GM21723 (cell line): ENCODE results near the gene ZNF837.
"Not testable (repeated sequence)": the region's sequence is repeated elsewhere in the genome, so short reads cannot be mapped to it uniquely, and the experiment has no call there.

Experiments
- ATAC-seq: cut with Tn5 transposase; IDR thresholded peaks from one replicate; pipeline ENCODE4 v1.9.1; 2021; ENCODE audit warnings: mild to moderate bottlenecking, moderate library complexity; ENCODE audit not compliant: unreplicated experiment

ZNF837 gene

DNA sequence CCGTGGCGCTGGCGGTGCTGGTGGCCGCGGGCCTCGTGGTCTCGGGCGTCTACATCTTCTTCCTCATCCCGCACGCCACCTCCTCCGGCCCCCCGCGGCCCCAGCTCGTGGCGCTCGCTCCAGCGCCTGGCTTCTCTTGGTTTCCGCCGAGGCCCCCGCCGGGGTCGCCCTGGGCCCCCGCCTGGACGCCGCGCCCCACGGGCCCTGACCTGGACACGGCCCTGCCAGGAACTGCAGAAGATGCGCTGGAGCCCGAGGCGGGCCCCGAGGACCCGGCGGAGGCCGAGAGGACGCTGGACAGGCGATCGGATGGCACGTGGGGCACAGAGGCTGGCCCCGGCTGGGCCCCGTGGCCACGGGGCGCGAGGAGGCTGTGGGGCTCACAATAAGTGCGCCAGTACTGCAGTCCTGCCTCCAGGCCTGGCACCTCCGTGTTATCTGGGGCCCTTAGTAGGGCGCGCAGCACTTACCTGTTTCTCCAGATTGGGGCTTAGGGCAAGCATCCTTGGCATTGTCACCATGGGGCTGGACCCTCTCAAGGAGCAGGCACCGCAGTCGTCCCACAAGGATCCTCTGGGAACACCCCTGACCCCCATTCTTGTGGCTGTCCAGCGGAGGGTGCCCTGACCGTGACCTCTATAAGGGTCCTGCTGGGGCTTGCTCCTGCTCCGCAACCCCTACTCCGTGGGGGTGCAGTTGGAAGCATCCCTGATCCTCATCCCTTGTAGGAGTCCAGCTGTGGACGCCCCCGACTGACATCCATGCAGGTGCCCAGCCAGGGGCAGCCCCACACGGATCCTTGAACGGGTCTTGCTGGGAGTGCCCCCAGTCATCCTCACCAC lies 16.1 kb upstream of the ZNF837 start:
- no peak for ATAC-seq

DNA sequence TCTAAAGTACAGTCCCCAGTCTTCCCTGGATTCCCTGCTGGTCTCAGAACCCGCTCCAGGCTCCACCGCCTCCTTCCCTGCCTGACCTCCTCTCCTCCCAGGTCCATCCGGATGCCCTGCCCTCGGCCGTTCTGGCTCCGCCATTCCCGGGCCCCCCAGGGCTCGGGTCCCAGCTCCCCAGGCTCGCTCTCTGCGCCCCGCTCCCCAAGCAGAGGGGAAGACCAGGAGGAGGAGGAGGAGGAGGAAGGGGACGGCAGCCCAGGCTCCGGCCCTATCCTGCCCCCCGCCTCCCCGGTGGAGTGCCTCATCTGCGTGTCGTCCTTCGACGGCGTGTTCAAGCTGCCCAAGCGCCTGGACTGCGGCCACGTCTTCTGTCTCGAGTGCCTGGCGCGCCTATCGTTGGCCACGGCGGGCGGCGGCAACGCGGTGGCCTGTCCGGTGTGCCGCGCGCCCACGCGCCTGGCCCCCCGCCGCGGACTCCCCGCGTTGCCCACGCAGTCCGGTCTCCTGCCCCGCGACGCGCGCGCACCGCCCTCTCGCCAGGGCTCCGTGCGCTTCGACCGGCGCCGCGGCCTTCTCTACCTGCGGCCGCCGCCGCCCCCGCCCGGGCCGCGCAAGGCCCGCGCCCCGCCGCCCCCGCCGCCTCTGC lies 15.3 kb upstream of the ZNF837 start:
- ATAC-seq: no peak

DNA sequence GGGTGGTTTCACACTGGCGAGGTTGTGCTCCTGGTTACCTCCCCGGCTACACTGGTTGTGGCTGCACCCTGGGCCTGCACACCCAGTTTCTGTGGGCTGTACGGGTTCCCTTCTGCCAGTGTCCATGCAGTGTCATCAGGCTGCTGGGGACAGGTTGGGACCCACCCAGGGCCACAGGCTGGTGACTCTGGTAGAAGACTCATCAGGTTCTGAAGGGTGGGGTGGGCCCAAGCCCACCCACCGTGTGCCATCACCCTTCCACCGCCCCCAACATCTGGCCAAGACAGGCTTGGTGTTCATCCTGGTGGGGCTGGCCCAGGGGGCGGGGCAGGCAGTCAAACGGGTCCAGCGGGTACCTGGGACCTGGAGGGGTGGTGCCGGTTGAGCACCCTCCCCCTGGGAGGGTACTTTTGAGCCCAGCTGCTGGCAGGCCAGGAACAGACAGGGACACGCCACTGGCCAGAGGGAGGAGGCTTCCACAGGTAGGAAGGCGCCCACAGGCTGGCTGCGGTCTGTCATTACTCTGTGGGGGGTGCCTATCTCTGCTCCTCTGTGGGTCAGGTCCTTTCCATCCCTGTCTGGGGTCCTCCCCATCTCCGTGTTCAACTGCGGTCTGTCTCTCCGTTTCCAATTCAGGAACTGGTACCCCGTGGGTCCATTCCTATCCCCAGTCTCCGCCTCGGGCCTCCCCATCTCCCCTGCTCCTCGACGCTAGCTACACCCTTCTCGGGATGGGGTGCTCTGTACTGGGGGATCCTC lies 14.6 kb upstream of the ZNF837 start, which contains the start of gene RNF225:
Gene RNF225, plus strand, starts transcription at position 437 of the 759 bp plus-strand sequence. CDS start 434 bp downstream, outside the sequence.
- ATAC-seq: no peak

- no peak for ATAC-seq
Observed at GRCh38 chr19:58394821-58395219, 14.0 kb upstream of the ZNF837 start.

GRCh38 chr19:58393725-58394033 lies 12.8 kb upstream of the ZNF837 start:
- ATAC-seq: no peak

DNA sequence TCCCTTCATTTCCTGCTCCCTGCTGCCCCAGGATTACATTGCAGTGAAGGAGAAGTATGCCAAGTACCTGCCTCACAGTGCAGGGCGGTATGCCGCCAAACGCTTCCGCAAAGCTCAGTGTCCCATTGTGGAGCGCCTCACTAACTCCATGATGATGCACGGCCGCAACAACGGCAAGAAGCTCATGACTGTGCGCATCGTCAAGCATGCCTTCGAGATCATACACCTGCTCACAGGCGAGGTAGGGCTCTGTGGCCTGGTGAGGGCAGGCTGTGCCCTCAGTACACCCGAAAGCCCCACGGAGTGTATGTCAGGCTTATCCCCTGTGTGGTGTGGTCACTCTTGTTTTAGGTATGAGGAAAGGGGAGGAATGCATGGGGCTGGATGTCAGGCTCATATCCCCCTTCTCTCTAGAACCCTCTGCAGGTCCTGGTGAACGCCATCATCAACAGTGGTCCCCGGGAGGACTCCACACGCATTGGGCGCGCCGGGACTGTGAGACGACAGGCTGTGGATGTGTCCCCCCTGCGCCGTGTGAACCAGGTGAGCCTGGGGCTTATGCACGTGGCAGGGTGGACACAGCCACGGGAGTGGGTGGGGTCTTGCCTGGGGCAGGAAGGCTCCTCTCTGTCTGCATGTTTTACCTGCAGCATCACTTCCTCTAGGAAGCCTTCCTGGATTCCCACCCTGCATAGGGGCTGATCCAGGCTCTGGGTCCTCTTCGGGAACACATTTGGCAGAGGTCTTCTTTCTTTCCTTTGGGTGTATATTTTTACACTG lies 12.3 kb upstream of the ZNF837 start:
- ATAC-seq: no peak

- no peak for ATAC-seq
Observed at GRCh38 chr19:58388175-58388526, 7.3 kb upstream of the ZNF837 start.

DNA sequence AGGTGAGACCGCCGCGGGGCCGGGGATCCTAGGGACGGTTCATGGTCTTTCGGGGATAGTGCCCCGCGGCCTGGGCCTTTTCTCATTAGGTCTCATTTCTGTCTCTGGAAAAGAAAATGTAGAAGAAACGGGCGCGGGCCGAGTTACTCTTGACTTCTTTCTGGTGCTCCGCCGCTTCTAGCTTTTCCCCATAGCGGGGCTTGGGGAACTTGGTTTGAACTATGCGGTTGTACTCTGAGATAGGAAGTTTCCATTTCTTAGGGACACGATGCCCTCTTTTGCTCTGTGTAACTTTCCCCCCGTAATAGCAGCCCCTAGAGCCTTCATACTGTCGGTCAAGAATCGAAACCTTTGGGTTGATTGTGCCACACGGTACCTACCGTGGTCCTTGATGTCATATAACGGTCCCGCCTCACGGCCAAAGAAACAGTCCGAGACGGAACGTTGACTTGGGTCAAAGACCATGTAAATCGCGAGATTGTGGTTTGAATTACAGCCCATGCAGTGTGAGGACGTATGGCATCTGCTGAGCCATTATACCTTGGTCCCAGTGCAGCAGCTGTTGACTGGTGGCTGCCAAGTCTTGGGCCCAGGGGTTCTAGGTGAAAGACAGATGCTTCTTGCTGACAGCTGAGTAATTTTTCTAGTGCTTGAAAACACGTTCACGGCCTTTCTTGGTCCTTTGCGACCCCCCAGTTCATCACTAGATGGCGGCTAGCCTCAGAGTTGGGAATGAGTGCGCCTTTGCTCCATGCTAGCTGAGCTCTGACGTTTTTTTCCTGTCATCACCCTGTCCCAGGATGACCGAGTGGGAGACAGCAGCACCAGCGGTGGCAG lies 6.7 kb upstream of the ZNF837 start:
- no peak for ATAC-seq

DNA sequence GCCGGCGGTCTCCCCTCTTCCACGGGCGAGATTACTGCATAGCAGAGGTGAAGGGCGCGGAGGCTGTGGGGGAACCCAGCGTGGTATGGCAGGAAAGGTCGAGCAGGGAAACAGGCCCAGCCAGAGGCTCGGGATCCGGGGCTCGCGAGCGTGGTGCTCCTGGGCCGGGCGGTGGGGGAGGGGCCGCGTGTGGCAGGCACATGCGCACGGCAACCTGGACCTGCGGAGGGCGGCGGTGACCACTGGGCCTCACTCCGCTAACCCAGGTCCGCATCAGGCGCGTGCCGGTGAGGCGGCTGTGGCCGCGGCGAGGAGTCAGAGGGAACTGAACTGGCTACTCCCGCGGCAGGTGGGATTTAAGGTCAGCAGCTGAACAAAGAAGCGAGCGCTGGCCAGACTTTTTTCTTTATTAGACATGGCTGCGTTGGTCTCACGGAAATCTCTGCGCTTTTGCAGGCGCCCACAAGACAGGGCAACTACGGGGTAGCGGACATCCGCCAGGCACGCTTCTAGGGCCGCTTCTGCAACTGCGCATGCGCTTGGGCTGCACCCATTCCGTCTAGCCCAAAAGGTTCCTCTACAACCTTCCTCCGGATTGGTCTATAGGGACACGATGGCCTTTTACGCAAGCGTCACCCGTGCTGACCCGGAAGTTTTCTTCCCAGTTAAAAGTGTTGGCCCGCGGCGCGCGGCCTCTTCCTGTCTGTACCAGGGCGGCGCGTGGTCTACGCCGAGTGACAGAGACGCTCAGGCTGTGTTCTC lies 5.9 kb upstream of the ZNF837 start, which contains the start of gene RPS5:
Gene RPS5, plus strand, starts transcription at position 694 of the 762 bp plus-strand sequence. CDS start 869 bp downstream, outside the sequence.
- peak; percentile 75 for ATAC-seq

- ATAC-seq: peak; percentile 11
Observed at GRCh38 chr19:58385891-58386575, 5.2 kb upstream of the ZNF837 start.

- ATAC-seq: no peak
Observed at GRCh38 chr19:58385313-58385890, 4.6 kb upstream of the ZNF837 start.

- ATAC-seq: no peak
Observed at GRCh38 chr19:58382997-58383603, 2.3 kb upstream of the ZNF837 start.

DNA sequence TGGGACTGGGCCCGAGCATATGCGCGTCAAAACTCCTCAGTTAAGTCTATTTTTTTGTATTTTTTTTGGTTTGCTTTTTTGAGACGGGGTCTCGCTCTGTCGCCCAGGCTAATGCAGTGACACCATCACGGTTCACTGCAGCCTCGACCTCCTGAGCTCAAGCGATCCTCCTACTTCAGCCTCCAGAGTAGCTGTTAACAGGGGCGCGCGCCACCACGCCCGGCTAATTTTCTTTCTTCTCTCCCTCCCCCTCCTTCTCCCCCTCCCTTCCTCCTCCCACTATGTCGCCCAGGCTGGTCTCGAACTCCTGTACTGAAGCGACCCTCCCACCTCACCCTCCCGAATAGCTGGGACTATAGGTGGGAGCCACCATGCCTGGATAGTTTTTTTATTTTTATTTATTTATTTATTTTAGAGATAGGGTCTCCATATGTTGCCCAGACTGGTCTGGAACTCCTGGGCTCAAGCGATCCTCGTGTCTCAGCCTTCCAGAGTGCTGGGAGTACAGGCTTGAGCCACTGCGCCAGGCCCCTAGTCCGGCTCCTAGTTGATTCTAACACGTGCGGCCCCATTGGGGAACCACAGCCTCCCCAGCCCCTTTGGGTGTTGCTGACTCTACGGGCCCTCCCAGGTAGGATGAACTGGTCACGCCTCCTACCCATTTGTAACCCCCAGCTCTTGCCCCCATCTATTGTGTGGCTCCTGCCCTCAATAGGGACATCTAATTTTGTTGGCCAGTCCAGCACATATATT lies 806 bp upstream of the ZNF837 start:
- ATAC-seq: no peak

DNA sequence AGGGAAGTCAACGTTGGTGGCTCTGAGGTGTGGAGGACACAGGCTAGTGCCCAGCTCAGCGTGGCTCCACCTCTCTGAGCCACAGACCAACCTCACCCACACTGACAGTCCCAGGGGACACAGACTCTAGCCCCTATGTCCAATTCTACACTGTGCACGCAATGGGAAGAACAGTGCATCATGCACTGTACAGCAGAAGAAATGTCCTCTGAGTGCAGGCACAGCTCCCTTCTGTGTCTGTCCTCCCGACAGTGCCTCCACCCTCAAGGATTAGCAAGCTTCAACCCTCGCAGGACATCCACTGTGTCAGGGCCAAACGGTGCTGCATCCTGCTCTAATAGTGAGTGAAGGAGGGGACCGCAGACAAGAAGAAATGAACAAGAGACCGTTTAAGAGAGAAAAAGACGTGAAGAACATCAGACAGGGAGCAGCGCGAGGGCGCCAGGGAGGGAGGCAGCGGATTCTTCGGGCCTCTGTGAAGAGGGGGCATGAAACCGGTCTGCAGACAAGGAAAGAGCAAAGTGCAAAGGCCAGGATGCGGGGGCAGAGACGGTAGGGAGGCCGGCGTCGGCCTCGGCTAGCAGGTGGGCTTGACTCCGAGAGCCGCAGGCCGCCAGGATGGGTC lies 681 bp downstream of the ZNF837 start:
- ATAC-seq: peak; percentile 2

DNA sequence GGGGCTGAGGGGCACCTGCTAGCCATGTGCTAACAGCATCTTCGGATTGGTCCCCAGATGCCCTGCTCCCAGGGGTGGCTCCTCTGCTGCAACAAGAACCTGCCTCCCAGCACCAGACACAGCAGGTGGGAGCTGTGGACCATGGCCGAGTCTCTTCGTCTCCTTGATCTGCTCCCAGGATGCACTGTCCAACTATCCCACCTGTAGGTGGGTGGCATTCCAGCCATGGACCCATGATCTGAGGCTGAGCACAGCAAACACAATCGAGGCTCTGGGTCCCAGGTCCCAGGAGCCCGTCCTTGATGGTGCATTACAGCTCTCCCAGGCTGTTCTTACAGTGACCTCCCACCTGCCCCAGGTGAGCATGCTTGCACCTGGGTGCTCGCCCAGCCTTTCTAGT lies 1.6 kb downstream of the ZNF837 start:
- ATAC-seq: no peak

DNA sequence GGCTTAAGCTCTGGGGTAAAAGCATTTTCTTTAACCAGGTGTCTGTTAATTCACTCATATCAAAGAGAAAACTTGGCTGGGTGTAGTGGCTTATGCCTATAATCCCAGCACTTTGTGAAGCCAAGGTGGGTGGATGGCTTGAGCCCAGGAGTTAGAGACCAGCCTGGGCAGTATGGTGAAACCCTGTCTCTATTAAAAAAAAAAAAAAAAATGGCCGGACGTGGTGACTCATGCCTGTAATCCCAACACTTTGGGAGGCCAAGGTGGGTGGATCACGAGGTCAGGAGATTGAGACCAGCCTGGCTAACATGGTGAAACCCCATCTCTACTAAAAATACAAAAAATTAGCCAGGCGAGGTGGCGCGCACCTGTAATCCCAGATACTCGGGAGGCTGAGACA lies 4.1 kb downstream of the ZNF837 start:
- ATAC-seq: not testable (repeated sequence)

GRCh38 chr19:58374200-58374599 lies 6.6 kb downstream of the ZNF837 start:
- ATAC-seq: no peak
